ENCODE results near the gene GPHN.

- TF ChIP-seq RFX5 (IDR thresholded peaks at IDR 0.05; ENCODE audit: low read depth, low read length) = no peak
- no peak for TF ChIP-seq FOS (IDR thresholded peaks at IDR 0.05; ENCODE audit: low read depth, low read length)
- TF ChIP-seq POLR2A (IDR thresholded peaks at IDR 0.05; ENCODE audit: low read depth, low read length) = no peak
- TF ChIP-seq RAD21 (IDR thresholded peaks at IDR 0.05; ENCODE audit: low read length) = no peak
- no peak for TF ChIP-seq CTCF (conservative IDR thresholded peaks at IDR 0.05; ENCODE audit: low read depth, low read length)
- no peak for TF ChIP-seq MAZ (IDR thresholded peaks at IDR 0.05; ENCODE audit: borderline replicate concordance, low read depth, low read length)
- TF ChIP-seq BHLHE40 (IDR thresholded peaks at IDR 0.05; ENCODE audit: low read depth, low read length) = no peak
- TF ChIP-seq MAFK (IDR thresholded peaks at IDR 0.05; ENCODE audit: low read depth, low read length) = no peak
Measured at GRCh38 chr14:66802962-66803361, 295.0 kb downstream of the GPHN start.
